NK-92 (cell line): Measurements from ENCODE around the gene TPRA1.

Experiments used
- DNase-seq: peaks from one replicate; lab custom pipeline; 2025; ENCODE audit not compliant: unreplicated experiment; lab: John Stamatoyannopoulos, UW

Gene TPRA1

GRCh38 chr3:127593178-127593577, 2.6 kb upstream of the TPRA1 start:
- no peak for DNase-seq

DNA sequence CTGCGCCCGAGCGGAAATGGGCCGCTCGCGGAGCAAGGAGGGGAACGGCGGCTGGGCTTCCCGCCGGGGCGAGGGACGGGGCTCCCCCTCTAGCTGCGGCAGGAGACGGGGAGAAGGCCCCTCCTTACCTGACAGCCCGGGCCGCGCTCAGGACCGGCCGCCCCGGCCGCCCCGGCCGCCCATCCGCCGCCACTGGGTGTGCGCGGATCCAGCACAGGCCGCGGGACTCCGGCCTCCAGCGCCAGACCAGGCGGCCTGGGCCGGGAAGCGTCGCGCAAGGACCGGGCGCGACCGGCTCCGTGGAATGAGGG, 296 bp downstream of the TPRA1 start:
- DNase-seq = no peak

DNA sequence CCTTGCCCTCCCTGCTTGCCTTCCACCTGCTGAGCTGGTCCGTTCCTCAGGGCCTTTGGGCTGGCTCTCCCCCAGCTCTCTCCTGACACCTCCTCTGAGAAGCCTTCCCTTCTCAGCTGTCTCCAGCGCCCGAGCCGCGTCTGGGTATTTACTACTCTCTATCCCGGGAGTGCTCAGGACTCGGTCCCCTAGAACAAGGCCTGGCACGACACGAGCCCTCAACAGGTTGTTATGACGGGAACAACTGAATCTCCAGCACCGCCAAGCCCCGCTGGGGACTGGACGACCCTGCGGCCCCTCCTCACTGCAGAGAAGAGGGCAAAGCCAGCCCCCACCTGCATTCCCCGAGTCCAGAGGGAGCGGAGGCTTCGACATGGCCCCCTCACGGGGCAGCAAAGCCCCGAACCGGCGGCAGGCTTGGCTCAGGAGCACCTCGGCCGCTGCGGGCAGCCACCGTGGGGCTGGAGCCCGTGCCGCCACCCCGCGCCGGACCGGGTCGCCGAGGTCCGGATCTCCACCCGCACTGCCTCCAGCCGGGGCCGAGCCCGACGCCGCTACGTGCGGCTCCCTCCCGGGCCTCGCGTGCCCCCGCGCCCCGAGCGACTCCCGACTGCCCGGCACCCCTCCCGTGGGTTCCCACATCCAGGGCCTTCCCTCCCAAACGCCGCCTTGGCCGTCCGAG, 792 bp downstream of the TPRA1 start:
- DNase-seq = no peak

DNA sequence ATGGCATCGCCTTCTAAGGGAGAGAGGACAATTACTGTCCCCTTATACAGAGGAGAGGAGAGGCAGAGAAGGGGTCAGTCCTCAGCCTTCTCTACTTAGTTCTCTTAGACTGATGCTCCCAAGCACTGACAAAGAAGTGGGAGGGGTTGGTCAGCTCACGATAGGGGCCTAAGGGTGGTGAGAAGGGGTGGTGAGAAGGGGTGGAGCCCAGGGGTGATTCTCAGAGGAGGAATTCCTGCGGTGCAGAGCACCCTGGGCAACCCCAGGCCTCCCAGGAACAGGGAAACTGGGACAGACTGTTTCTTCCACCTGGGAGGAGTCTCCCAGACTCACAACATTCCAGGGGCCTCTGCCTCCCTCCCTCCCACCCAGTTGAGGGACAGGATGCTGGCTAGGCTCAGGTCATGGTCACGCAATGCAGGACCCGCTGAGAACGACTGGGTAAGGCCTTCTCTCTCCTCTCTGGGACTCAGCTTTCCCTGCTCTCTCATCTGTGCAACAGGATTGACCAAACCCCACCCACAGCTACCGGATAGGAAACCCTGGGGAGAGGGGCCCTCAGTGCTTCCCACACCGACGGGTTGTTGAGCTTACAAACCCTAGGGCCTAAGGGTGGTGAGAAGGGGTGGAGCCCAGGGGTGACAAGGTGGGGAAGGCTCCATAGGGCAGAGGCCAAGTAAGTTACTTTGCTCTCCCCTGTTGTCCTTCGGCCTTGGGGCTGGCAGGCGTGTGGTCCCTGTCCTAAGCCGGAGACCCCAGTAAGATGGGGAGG, 1.5 kb downstream of the TPRA1 start:
- no peak for DNase-seq

GRCh38 chr3:127587876-127588275, 2.7 kb downstream of the TPRA1 start:
- no peak for DNase-seq

DNA sequence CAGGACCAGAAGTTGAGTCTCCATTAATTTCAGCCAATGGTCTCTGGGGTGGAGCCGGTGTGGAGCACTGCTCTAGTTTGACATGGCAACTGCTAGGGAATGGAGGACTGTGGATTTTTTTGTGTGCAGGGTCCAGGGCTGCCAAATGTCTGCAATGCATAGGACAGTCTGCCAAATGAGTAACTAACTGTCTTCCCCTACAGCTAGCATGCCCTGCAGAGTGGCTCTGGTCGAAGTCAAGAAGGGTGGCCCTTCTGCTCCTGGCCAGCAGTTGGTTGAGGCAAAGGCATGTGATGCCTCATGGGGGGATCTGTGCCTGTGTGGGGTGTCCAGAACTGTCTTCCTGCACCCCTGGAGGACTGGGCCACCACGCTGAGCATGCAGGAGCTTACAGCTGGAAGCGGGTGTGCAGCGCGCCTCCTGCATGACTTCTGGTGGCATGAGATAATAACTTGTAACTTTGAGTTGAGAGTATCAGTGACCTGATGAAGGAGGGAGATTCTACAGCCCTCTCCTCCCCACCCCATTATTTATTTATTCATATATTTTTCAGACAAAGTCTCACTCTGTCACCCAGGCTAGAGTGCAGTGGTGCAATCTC, 4.6 kb downstream of the TPRA1 start:
- DNase-seq = no peak

DNA sequence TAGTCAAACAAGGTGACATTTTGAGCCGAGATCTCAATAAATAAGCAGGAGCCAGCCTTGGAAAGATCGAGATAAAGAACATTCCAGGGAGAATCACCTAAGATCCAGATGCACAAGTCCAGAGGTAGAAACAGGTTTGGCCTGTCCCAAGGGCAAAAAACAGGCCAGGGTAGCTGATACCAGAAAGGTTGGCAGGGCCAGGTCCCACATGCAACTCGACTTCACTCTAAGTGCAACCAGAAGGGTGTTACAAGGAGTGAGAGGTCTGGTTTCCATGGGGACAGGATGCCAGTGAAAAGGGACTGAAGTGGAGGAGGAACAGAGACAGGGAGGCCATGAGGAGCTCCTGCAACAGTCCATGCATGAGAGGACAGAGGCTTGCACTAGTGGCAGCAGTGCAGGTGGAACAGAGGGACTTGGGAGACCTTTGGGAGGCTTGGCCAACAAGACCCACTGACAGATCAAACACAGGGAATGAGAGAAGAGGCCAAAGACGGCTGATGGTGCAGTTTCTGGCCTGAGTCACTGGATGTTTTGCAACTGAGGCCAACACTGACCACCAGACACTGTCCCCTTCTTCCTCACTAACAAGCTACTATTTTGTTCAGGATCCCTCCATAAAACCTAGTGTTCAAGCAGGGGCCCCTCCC, 5.2 kb downstream of the TPRA1 start:
- no peak for DNase-seq

- no peak for DNase-seq
Measured at GRCh38 chr3:127584734-127585133, 5.8 kb downstream of the TPRA1 start.

DNA sequence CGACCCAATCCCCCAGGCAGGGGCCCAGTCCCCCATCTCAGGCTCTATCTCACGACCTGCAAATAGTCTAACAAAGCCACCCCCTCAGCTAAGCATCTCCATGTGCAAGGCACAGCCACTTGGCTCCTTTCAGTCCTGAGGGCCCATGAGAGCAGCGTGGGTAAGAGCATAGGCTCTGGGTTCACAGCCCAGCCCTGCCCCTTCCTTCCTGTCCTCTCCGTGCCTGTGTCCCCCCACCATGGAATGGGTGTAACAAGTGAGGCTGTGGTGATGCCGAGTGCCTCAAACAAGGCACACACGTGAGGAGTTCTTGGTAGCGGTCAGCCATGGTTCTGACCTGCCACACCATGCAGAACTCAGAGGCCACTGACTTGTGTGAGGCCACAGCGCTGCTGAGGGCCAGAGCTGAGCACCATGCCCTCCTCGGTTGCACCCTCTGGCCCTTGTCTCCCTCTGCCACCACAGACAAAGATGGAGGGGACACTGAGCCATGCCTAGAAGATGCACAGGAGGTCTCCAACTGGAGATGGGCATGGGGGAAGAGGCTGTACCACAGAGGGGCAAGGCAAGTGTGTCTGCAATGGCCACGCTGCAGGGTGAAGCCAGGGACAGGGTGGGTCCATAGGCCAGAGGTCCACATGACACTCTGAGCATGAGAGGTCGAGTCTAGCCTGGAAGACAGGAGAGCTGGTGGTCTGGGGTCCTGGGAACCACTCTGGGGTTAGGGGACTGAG, 10.0 kb downstream of the TPRA1 start:
- no peak for DNase-seq

GRCh38 chr3:127578802-127579201, 11.7 kb downstream of the TPRA1 start:
- DNase-seq = no peak

DNA sequence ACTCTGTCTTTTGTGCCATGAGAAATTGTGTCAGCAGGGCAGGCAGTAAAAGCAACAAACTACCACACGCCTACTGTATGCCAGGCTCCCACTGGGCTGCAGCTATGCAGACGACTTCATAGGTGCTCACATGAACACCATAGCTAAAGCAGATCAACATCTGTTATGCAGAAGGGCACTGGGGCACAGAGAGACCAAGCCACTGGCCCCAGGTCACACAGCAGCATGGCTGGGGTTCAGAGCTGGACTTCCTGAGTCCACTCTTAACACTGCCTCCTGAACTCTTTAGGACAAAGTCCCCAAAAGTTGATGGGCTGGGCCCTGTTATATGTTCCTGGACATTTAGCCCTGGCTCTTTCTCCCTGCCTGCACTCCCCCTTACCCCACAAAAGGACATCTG, 12.4 kb downstream of the TPRA1 start:
- DNase-seq = no peak

DNA sequence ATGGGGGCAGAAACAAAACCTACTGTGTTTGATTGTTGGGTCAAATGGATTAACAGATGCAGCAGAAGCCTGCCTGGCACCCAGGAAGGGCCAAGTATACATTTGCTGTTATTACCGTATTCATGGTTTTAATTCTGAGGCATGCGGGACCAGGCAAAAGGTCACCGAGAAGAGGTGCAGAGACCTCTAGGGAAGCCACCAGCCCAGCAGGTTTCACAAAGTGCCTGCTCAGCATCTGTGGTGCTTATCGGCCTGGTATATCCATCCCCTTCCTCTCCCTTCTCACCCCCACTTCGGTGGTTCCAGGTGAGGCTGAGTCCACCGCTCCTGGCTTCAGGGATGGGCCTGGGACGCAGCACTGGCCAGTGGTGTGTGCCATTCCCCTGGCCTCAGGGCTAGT, 13.1 kb downstream of the TPRA1 start:
- DNase-seq = no peak

- DNase-seq = no peak
Measured at GRCh38 chr3:127574880-127575878, 15.4 kb downstream of the TPRA1 start.

- no peak for DNase-seq
Measured at GRCh38 chr3:127573912-127574311, 16.6 kb downstream of the TPRA1 start.

DNA sequence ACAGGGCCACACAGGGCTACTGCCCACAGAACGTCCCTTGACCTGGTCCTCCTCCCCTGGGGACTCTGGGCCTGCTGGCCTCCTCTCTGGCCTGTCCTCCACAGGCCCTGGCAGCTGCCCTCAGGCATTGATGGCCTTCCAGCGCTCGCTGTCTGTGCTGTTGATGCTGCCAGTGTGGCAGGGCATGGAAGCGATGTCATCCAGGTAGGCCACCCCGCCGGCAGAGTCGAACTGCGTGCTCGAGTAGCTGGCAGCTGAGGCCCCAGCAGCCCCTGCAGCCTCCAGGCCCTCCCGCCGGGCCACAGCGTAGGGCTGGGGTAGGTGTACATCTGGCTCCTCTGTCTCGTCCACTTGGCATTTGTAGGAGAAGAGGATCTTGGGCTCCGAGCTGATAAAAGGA, 17.1 kb downstream of the TPRA1 start:
- no peak for DNase-seq

DNA sequence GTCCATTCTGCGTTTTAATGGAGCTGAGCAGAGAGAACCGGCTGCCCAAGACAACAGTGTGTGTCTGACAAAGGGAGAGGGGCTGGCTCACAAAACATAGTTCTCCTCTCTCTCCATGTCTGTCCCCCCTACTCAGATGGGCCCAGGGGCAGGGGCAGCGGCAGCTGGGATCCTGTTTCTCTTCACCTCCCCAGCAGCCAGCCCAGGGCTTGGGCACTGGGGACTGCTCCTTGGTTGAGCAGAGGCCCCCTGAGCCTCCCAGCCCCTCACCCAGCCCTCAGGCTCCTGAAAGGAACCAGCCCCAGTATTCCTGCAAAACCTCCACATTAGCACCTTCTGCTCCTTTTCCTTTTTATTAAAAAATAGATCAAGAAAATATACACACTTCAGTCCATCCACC, 17.8 kb downstream of the TPRA1 start:
- DNase-seq = no peak

DNA sequence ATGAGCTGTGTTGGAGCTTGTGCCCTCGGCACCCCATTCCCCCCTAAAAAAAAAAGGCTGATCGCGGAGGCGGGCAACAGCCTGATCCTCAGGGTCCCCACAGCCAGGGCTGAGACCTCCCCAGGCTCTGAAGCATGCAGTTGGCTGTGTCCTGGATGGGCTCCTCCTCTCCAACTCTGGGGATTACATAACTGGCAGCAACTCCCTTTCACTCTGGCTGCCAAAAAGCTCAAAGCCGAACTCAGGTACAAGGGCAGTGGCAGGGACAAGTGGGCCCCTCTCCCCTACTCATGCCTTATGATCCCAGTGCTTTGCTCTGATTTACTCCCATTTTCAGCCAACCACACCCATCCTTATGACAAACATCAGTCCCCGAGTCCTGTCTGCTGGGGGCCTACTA, 18.3 kb downstream of the TPRA1 start:
- DNase-seq = no peak

GRCh38 chr3:127570520-127570919, 20.0 kb downstream of the TPRA1 start:
- DNase-seq = no peak

DNA sequence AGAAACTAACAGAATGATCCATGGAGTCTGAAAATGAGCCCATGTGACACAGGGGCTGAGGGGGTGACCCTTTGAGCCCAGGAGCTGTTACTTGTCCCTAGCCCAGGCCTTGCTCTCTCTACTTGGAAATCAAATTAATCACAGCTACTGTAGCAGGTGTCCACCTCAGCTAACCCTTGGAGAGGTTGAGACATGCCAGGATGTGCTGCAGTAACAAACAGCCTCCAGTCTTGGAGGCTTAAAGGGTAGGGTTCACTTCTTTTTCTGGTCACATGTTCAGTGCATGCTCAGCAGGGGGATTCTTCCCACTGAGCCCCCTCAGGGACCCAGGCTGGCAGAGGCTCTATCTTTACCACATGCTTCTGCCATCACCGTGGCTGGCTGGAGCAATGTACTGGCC, 21.4 kb downstream of the TPRA1 start:
- DNase-seq = no peak

DNA sequence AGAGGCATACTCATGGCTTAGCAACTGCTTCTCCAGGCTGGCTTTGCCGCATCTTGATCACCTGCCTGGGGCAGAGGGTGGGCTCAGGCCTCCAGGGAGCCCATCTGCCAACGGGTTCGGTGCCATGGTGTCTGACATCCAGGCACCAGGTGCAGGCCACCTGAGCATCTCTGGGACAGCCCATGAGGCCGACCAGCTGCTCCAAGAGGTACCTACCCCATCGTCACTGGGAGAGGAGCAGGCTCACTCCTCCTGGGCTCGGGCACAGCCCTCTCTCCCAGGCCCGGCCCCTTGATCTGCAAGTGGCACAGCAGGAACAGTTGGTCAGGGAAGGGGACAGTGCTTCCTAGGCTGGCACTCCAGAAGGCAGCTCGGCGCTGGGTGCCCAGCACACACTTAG, 21.9 kb downstream of the TPRA1 start:
- no peak for DNase-seq
